HepG2 (cell line): ENCODE results near the gene ANTKMT. TPM values are rescaled to one million over a fixed set of nuclear protein-coding genes. Genes with fewer than 3 reads are reported as not detected.

Experiments
- DPF2 ChIP-seq: sonication (generic); formaldehyde crosslinking; IDR thresholded peaks from 2 replicates; pipeline ENCODE4 v1.4.0; 2020; ENCODE audit warnings: mild to moderate bottlenecking, low read depth, missing genetic modification reagents, borderline replicate concordance
- GTF3A ChIP-seq: sonication (generic); formaldehyde crosslinking; conservative IDR thresholded peaks from 2 replicates; pipeline ENCODE4 v1.4.0; 2020; ENCODE audit warnings: mild to moderate bottlenecking, missing genetic modification reagents
- KMT2A ChIP-seq: sonication (generic); formaldehyde crosslinking; IDR thresholded peaks from 2 replicates; pipeline ENCODE4 v1.4.0; 2020; ENCODE audit warnings: missing genetic modification reagents
- NFAT5 ChIP-seq: sonication (generic); formaldehyde crosslinking; IDR thresholded peaks from 2 replicates; pipeline ENCODE4 v1.4.0; 2020; ENCODE audit warnings: missing genetic modification reagents
- NFYB ChIP-seq: sonication (generic); formaldehyde crosslinking; IDR thresholded peaks from 2 replicates; pipeline ENCODE4 v1.4.0; 2020; ENCODE audit warnings: missing genetic modification reagents
- PRMT3 ChIP-seq: sonication (generic); formaldehyde crosslinking; IDR thresholded peaks from 2 replicates; pipeline ENCODE4 v1.8.1; 2022; ENCODE audit warnings: low read depth, mild to moderate bottlenecking, moderate library complexity, missing genetic modification reagents, borderline replicate concordance
- SNAPC4 ChIP-seq: sonication (generic); formaldehyde crosslinking; IDR thresholded peaks from 2 replicates; pipeline ENCODE4 v1.4.0; 2020; ENCODE audit warnings: mild to moderate bottlenecking, missing genetic modification reagents
- SRSF1 ChIP-seq: fragments of 200-400 bp; formaldehyde crosslinking; optimal IDR thresholded peaks from 2 replicates; pipeline ENCODE3; 2017; ENCODE audit warnings: mild to moderate bottlenecking, low read depth, low read length, moderate library complexity
- ZFP36L2 ChIP-seq: sonication (generic); formaldehyde crosslinking; IDR thresholded peaks from 2 replicates; pipeline ENCODE4 v1.4.0; 2020; ENCODE audit warnings: missing genetic modification reagents
- ZNF10 ChIP-seq: sonication (generic); formaldehyde crosslinking; IDR thresholded peaks from 2 replicates; pipeline ENCODE4 v1.4.0; 2020; ENCODE audit warnings: mild to moderate bottlenecking, low read depth, missing genetic modification reagents, borderline replicate concordance
- ZNF350 ChIP-seq: sonication (generic); formaldehyde crosslinking; IDR thresholded peaks from 2 replicates; pipeline ENCODE4 v1.4.0; 2020; ENCODE audit warnings: mild to moderate bottlenecking, low read depth, missing genetic modification reagents, borderline replicate concordance
- ZNF609 ChIP-seq: sonication (generic); formaldehyde crosslinking; IDR thresholded peaks from 2 replicates; pipeline ENCODE4 v1.4.0; 2020; ENCODE audit warnings: mild to moderate bottlenecking, missing genetic modification reagents, borderline replicate concordance
- ZNF792 ChIP-seq: IDR thresholded peaks from 2 replicates; pipeline ENCODE4 v1.6.1; 2016
- polyA plus RNA-seq, 8 experiments: library from polyadenylated mRNA; depleted of rRNA in 3 of 8; stranded (reverse) in 7 of 8; unstranded in 1 of 8; fragments of >200 nt; fragmentation: Illumina TruSeq in 4 of 8; extraction: Trizol in 4 of 8; gene quantifications; 2 replicates each; pipeline versions ENCODE4 v1.2.1 to v1.2.3, GENCODE V29; 2011 to 2016; ENCODE audit warnings: low read depth in 4 of 8, missing spikeins in 1 of 8, mixed read lengths in 1 of 8; ENCODE audit not compliant: insufficient read depth in 1 of 8
- total RNA-seq, 5 experiments: library from RNA; depleted of rRNA; stranded (reverse); fragments of >200 nt; fragmentation: Illumina TruSeq; extraction: Trizol; gene quantifications; 2 replicates each; pipeline ENCODE4 v1.2.3, GENCODE V29; 2016; ENCODE audit warnings: low read depth in 1 of 5

ANTKMT gene
- total and polyA plus RNA-seq, 2 of the 13 experiments (the other 11 are each of a cell fraction or from before 2014, with no cell fraction given) = 7.5 to 47.8 TPM

- no peak; the same call in 1 of the 2 replicates for TF ChIP-seq ZNF609 (CRISPR knock-in tag)
- TF ChIP-seq KMT2A (CRISPR knock-in tag) = no peak
- TF ChIP-seq DPF2 (CRISPR knock-in tag) = no peak
- peak; percentile 80; the same call in 1 of the 2 replicates for TF ChIP-seq NFAT5
- no peak for TF ChIP-seq GTF3A (CRISPR knock-in tag)
- TF ChIP-seq PRMT3 = no peak
- TF ChIP-seq ZFP36L2 = no peak
- TF ChIP-seq ZNF10 (CRISPR knock-in tag) = no peak
- no peak for TF ChIP-seq SNAPC4 (CRISPR knock-in tag)
- no peak for TF ChIP-seq ZNF792
- TF ChIP-seq NFYB (CRISPR knock-in tag) = no peak
- TF ChIP-seq ZNF350 (CRISPR knock-in tag) = no peak
- TF ChIP-seq SRSF1 = no peak
Measured at GRCh38 chr16:679814-680624, 40.9 kb upstream of the ANTKMT start, which contains the start of gene STUB1 (continued).
